Stimulated activated CD8-positive, alpha-beta memory T cell treated with anti-CD3 and anti-CD28 coated beads, Interleukin-7, amount 100 ng/mL, for 4 hours (primary cell): ENCODE data around the gene KIAA1328.
"Not testable (repeated sequence)": the region's sequence is repeated elsewhere in the genome, so short reads cannot be mapped to it uniquely, and the experiment has no call there.

Experiments used
- DNase-seq, 2 donors: peaks; one replicate each; pipeline ENCODE4 v3.0.0-alpha.2; 2020; ENCODE audit warnings: low read depth in 2 of 2

Gene KIAA1328

GRCh38 chr18:36887114-36887513 lies 58.2 kb downstream of the KIAA1328 start:
- DNase-seq: no peak

GRCh38 chr18:36887864-36888263 lies 58.9 kb downstream of the KIAA1328 start:
- no peak for DNase-seq

DNA sequence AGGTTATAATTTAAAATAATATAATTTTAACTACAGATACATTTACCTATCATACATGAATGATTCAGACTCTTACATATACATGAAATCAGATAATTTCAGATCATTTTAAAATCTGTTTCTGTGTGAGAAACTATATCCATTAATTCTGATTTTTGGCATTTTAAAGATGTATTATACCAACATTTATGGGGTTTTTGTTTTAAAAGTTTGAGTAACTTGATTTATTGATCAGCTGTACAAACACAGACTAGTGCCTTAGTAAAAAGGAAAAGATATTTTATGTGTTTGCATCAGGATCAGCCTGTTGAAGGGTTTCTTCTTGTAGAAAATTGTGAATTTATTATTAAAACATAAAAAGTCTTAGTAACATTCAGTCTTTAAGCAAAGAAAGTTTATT lies 59.9 kb downstream of the KIAA1328 start:
- no peak for DNase-seq

- no peak for DNase-seq
These were observed 60.4 kb downstream of the KIAA1328 start for GRCh38 chr18:36889321-36889720.

GRCh38 chr18:36889742-36890141 lies 60.8 kb downstream of the KIAA1328 start:
- no peak for DNase-seq

GRCh38 chr18:36890598-36890997 lies 61.7 kb downstream of the KIAA1328 start:
- DNase-seq: no peak

DNA sequence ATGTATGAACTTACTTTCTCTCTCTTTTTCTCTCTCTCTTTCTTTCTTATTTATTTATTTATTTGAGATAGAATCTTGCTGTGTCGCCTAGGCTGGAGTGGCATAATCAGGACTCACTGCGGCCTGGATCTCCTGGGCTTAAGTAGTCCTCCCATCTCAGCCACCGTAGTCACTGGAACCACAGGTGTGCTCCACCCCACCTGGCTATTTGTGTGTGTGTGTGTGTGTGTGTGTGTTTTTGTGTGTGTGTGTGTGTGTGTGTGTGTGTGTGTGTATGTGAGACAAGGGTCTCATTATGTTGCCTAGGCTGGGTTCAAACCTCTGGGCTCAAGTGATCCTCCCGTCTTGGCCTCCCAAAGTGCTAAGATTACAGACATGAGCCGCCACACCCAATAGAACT lies 64.3 kb downstream of the KIAA1328 start:
- DNase-seq: no peak

DNA sequence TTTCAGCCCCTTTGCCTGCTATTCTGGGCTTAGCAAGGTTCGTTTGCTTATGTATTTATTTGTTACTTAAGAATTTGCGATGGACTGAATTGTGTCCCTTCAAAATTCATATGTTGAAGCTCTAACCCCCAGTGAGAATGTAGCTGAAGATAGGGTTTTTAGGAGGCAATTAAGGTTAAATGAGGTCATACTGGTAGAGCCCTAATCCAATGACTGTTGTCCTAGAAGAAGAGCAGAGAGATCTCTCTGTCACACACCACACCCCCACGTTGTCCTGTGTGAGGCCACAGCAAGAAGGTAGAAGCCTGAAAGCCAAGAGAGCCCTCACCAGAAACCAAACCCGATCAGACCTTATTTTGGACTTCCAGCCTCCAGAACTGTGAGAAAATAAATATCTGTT lies 66.7 kb downstream of the KIAA1328 start:
- no peak for DNase-seq

DNA sequence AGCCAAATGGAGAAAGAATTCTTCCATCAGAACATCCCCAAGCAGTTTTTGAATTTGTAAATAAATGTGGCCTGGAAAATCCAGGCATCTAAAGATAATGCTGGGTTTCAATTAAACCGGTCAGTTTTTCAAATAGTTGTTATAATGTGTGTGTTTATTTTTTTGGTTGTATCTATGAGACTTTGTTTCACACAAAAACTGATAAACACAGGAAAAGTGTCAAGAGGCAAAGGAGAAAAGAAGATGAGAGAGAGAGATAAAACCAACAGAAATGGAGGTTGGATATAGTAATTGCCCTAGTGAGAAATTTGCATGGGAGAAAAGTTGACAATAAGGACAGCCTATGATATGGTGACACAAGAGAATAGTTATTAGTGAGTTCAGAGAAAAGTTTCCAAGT lies 68.3 kb downstream of the KIAA1328 start:
- no peak for DNase-seq

DNA sequence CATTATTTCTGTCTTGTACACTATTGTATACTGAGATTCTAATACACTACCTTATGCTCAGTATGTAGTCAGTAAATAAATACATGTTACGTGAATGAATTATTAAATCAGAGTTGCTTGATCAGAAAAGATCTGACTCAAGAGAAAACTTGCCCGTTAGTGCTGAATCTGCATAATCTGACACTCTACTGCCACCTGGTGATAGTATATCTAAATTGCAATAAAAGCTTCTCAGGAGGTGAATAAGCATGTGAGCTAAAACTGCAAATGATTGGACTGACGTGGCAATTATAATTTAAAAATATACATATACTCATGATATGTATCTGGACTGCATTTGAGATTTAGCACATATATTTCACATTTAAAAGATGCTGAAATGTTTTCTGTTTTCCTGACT lies 70.4 kb downstream of the KIAA1328 start:
- DNase-seq: no peak

DNA sequence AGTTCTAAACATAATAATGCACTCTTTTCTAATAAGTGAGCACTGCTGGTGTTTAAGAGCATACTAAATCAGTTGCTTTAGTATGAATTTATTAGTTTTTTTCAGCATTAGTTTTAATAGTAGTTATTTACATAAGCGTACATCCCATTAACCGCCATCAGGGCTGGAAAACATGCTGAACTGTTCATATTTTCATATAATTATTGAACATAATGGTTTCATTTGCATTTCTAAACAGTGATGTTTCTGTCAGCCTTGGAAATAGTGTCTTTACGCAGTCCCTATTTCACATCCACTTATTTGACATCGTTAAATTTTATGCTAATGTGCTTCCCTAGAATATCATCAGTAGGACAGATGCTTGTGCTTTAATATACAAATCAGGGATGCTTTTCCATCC lies 71.5 kb downstream of the KIAA1328 start:
- no peak for DNase-seq

GRCh38 chr18:36901277-36901701 lies 72.4 kb downstream of the KIAA1328 start:
- no peak for DNase-seq

DNA sequence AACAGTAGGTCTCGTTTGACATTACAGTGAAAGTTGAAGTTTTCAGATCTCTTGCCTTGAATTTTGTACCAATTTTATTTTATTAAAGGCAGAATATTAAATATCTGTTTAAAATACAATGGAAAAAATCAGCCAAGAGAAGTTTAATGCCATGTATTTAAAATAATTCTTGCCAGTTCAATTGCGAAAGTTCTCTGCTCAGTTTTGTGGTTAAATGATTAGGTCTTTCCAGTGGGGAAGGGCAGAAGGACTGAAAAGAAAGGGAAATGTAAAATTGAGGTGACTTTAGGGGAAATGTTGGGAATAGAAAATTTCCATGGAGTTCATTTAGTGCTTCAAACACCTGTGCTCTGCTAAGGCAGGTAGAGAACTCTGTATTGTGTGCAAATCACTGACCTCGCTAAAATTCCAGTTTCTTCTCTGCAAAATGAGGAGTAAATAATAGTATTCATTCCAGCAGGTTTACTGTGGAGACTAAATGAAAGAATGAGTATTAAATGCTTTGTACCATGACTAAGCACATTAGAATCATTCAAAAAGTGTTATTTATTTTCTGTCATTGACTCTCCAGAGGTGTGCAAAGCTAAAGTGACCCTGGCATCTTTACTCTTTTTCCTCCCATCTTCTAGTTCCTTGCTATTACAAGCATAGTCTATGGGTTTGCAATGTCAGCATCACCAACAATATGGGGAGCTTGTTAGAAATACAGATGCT lies 74.4 kb downstream of the KIAA1328 start:
- DNase-seq: no peak

GRCh38 chr18:36905571-36905970 lies 76.6 kb downstream of the KIAA1328 start:
- DNase-seq: no peak

GRCh38 chr18:36909282-36909681 lies 80.4 kb downstream of the KIAA1328 start:
- not testable (repeated sequence) for DNase-seq

DNA sequence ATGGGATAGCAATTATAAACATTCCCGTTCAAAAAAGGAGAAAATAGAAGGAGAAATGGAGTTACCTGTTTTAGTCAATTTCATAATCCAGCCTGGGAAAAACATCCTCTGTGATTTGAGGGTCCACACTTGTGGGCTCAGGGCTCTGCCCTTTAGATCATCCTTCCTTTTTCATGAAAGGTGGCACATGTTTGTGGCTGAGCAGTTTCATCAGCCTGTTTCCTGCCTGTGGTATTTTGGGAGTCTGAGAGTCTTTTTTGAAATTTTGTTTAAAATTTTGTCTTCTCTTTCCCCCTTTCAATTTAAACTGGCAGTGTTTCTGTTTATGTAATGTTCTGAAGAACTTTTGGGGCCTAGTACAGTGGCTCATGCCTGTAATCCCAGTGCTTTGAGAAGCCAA lies 84.0 kb downstream of the KIAA1328 start:
- no peak for DNase-seq

GRCh38 chr18:36917907-36918306 lies 89.0 kb downstream of the KIAA1328 start:
- DNase-seq: no peak

DNA sequence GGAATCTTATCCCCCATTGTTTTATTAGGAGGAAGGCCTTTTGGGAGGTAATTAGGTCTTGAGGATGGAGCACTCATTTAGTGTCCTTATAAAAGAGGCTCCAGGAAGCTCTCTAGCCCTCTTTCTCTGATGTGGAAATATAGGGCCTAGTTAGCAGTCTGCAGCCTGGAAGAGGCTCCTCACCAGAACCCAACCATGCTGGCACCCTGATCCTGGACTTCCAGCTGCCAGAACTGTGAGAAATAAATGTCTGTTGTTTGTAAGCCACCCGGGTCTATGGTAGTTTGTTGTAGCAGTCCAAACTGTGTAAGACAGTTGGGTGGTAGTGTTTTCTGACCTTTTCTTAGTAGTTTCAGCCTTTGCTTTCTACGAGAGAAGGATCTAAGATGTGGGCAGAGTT lies 100.7 kb downstream of the KIAA1328 start:
- DNase-seq: no peak

DNA sequence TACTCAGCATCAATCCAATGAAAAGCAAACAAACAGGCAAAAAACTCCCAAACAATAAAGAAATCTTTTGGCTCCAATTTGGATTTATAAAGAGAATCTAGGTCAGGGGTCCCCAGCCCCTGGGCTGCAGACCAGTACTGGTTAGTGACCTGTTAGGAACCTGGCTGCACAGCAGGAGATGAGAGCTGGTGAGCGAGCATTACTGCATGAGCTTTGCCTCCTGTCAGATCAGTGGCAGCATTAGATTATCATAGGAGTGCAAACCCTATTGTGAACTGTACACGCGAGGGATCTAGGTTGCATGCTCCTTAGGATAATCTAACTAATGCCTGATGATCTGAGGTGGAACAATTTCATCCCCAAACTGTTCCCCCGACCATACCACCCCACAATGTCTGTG lies 102.2 kb downstream of the KIAA1328 start:
- no peak for DNase-seq

GRCh38 chr18:36933552-36933951 lies 104.6 kb downstream of the KIAA1328 start:
- no peak for DNase-seq

DNA sequence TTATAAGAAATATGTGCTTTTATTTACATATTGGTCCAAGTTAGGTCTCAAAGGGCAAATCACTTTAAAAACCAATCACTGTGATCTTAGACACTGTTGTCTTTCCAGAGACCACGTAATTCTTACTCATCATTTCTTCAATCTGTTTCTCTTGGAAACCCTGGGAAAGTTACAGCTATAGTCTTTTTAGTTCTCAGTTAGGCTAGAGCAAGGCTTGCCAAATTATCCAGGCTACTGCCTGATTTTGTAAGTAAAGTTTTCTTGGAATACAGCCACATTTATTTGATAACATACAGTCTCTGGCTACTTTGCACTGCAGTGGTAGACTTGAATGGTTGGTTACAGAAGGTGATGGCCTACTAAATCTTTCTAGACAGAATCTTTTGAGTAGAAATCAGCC lies 106.0 kb downstream of the KIAA1328 start:
- no peak for DNase-seq

GRCh38 chr18:36942264-36942663 lies 113.3 kb downstream of the KIAA1328 start:
- no peak for DNase-seq

GRCh38 chr18:36947820-36948348 lies 119.0 kb downstream of the KIAA1328 start:
- no peak for DNase-seq

DNA sequence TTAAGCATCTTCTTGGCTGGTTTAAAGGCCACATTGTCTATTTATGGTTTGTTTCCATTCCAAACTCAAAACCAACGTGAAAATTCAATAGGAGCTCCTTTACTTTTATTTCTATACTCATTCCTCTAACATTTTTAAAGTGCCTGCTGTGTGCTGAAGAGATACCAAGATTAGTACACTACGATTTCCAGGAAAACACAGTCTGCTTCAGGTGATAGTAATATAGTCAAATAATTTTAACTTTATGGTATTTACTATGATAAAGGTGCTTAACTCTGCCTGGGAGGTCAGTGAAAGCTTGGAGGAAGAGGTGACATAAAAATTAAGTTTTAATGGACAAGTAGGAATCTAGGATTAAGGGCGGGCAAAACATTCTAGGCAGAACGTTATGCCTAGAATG lies 121.4 kb downstream of the KIAA1328 start:
- DNase-seq: no peak
